HCT116 (cell line): Measurements from ENCODE around the gene PLEKHH2.

Experiments used
- EGR1 ChIP-seq: IDR thresholded peaks from 2 replicates; pipeline ENCODE4 v1.6.1; 2012; ENCODE audit warnings: low read depth
- EZH2 ChIP-seq: fragments of 200-600 bp; sonication (generic); IDR thresholded peaks from 2 replicates; pipeline ENCODE4 v1.6.1; 2017; ENCODE audit warnings: antibody characterized with exemption, mixed run types
- JUND ChIP-seq: IDR thresholded peaks from 2 replicates; pipeline ENCODE4 v1.6.1; 2012
- POLR2A ChIP-seq: IDR thresholded peaks from 2 replicates; pipeline ENCODE4 v1.7.0; 2011; ENCODE audit warnings: borderline replicate concordance; ENCODE audit not compliant: insufficient read depth, insufficient read length; ENCODE audit errors: extremely low read depth
- POLR2AphosphoS5 ChIP-seq: IDR thresholded peaks from 2 replicates; pipeline ENCODE4 v1.6.1; 2011; ENCODE audit warnings: mild to moderate bottlenecking, low read depth, low read length, moderate library complexity
- RAD21 ChIP-seq: IDR thresholded peaks from 2 replicates; pipeline ENCODE4 v1.6.1; 2012; ENCODE audit warnings: low read depth, mild to moderate bottlenecking
- SRF ChIP-seq: IDR thresholded peaks from 2 replicates; pipeline ENCODE4 v1.6.1; 2012; ENCODE audit warnings: low read depth
- YY1 ChIP-seq: IDR thresholded peaks from 2 replicates; pipeline ENCODE4 v1.6.1; 2011; ENCODE audit warnings: low read length, low read depth, moderate library complexity, mild to moderate bottlenecking; ENCODE audit not compliant: insufficient replicate concordance; ENCODE audit errors: extremely low read depth
- ZFX ChIP-seq: fragments of 450-650 bp; IDR thresholded peaks from 2 replicates; pipeline ENCODE4 v1.6.1; 2017
- TF ChIP-seq, protein P1 (sequence below), 3 experiments: fragments of 200-600 bp in 1 of 3; sonication (generic) in 1 of 3; IDR thresholded peaks in 2 of 3; conservative IDR thresholded peaks in 1 of 3; 2 replicates each; pipeline ENCODE4 v1.5.1; 2012 to 2017; ENCODE audit warnings: low read depth in 2 of 3, low read length in 2 of 3, antibody characterized with exemption in 1 of 3, borderline replicate concordance in 1 of 3, control low read depth in 1 of 3, mild to moderate bottlenecking in 1 of 3, mixed read lengths in 1 of 3, mixed run types in 1 of 3, moderate library complexity in 1 of 3; ENCODE audit not compliant: insufficient read depth in 1 of 3
- TF ChIP-seq, protein P2 (sequence below): IDR thresholded peaks from 2 replicates; pipeline ENCODE4 v1.6.1; 2012

DNA sequence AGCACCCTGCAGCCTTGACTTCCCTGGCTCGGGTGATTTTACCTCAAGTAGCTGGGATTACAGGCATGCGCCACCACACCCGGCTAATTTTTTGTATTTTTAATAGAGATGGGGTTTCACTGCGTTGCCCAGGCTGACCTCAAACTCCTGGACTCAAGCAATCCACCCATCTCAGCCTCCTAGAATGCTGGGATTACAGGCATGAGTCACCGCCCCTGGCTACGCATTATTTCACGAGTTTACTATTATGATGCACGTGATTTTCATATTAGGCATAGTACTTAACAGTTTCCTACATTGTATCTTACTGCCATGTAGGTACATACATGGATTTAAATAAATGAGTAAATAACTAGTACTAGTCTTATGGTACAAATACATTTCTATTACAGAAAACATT is 141.2 kb downstream of the PLEKHH2 start:
- TF ChIP-seq, protein P1, sequence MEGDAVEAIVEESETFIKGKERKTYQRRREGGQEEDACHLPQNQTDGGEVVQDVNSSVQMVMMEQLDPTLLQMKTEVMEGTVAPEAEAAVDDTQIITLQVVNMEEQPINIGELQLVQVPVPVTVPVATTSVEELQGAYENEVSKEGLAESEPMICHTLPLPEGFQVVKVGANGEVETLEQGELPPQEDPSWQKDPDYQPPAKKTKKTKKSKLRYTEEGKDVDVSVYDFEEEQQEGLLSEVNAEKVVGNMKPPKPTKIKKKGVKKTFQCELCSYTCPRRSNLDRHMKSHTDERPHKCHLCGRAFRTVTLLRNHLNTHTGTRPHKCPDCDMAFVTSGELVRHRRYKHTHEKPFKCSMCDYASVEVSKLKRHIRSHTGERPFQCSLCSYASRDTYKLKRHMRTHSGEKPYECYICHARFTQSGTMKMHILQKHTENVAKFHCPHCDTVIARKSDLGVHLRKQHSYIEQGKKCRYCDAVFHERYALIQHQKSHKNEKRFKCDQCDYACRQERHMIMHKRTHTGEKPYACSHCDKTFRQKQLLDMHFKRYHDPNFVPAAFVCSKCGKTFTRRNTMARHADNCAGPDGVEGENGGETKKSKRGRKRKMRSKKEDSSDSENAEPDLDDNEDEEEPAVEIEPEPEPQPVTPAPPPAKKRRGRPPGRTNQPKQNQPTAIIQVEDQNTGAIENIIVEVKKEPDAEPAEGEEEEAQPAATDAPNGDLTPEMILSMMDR (IDR thresholded peaks at IDR 0.05 in 2 of 3, conservative IDR thresholded peaks at IDR 0.05 in 1 of 3; ENCODE audit: borderline replicate concordance in 1 of 3, insufficient read depth in 1 of 3, low read depth in 2 of 3, low read length in 2 of 3): no peak
- TF ChIP-seq ZFX: no peak
- TF ChIP-seq EGR1: no peak
- TF ChIP-seq SRF: no peak
- no peak for TF ChIP-seq POLR2AphosphoS5
- TF ChIP-seq, protein P2, sequence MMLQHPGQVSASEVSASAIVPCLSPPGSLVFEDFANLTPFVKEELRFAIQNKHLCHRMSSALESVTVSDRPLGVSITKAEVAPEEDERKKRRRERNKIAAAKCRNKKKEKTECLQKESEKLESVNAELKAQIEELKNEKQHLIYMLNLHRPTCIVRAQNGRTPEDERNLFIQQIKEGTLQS: no peak
- no peak for TF ChIP-seq JUND
- TF ChIP-seq RAD21: no peak
- TF ChIP-seq YY1: no peak
- TF ChIP-seq EZH2: no peak
- TF ChIP-seq POLR2A: no peak
